RWPE1 (cell line): Measurements from ENCODE around the gene ATP13A5.
A peak's percentile ranks its signal among the peaks of the same experiment; 100 is the strongest.

Experiments
- CTCF ChIA-PET: fragments of 350-600 bp; sonication (Branson Sonifier 250); formaldehyde crosslinking; extraction: SDS; loops from one replicate; lab custom pipeline; 2021; lab: Yijun Ruan, JAX
- POLR2A ChIA-PET: fragments of 400-600 bp; formaldehyde crosslinking; extraction: SDS; loops from one replicate; lab custom pipeline; 2020; ENCODE audit warnings: antibody characterized with exemption; ENCODE audit not compliant: low non-redundant PET; lab: Yijun Ruan, JAX
- DNase-seq: peaks from one replicate; pipeline ENCODE4 v3.0.0; 2012; ENCODE audit warnings: low spot score
- H3K27ac ChIP-seq: fragments of 450-650 bp; 2 replicates; pipeline ENCODE4 v1.5.1; 2017
- CTCF ChIP-seq: fragments of 450-650 bp; conservative IDR thresholded peaks from 2 replicates; pipeline ENCODE4 v1.5.1; 2017; ENCODE audit warnings: low read depth, mild to moderate bottlenecking

The ATP13A5 gene

GRCh38 chr3:193400304-193400703 lies 21.8 kb upstream of the ATP13A5 start:
- ChIA-PET POLR2A (no interaction called here), CTCF (interaction anchor here (0.6 kb wide), 1 partner anchor 173 kb away, joined by 3 read pairs; no protein-coding TSS in a partner anchor)
- no peak for TF ChIP-seq CTCF
- H3K27ac ChIP-seq, result no peak overlapping the region
- no peak for DNase-seq

GRCh38 chr3:193396451-193397244 lies 18.1 kb upstream of the ATP13A5 start:
- TF ChIP-seq CTCF, result no peak
- CTCF ChIA-PET, result no interaction called here
- POLR2A ChIA-PET, result no interaction called here
- DNase-seq, result no peak
- H3K27ac ChIP-seq, result no peak overlapping the region

GRCh38 chr3:193391902-193392301 lies 13.3 kb upstream of the ATP13A5 start:
- POLR2A ChIA-PET, result no interaction called here
- DNase-seq, result peak; percentile 55
- H3K27ac ChIP-seq, result peak overlapping the region; percentile 37
- no peak for TF ChIP-seq CTCF
- CTCF ChIA-PET, result interaction anchor here (0.5 kb wide), 1 partner anchor 73 kb away, joined by 3 read pairs; no protein-coding TSS in a partner anchor

- no peak overlapping the region for H3K27ac ChIP-seq
- ChIA-PET CTCF (no interaction called here), POLR2A (no interaction called here)
- DNase-seq, result no peak
- no peak for TF ChIP-seq CTCF
Measured at GRCh38 chr3:193389335-193389734, 10.8 kb upstream of the ATP13A5 start.

GRCh38 chr3:193388361-193388760 lies 9.8 kb upstream of the ATP13A5 start:
- no peak overlapping the region for H3K27ac ChIP-seq
- no peak for TF ChIP-seq CTCF
- ChIA-PET POLR2A (no interaction called here), CTCF (interaction anchor here (0.6 kb wide), 1 partner anchor 16 kb away, joined by 3 read pairs; no protein-coding TSS in a partner anchor)
- DNase-seq, result no peak

- TF ChIP-seq CTCF, result no peak
- H3K27ac ChIP-seq, result no peak overlapping the region
- no peak for DNase-seq
- POLR2A ChIA-PET, result no interaction called here
- CTCF ChIA-PET, result no interaction called here
Measured at GRCh38 chr3:193387596-193387995, 9.0 kb upstream of the ATP13A5 start.
